Activated CD8-positive, alpha-beta memory T cell treated with anti-CD3 and anti-CD28 coated beads, Interleukin-2, amount 50 U/mL, for 48 hours (primary cell): Measurements from ENCODE around the gene EPS8L1.
"Not testable (repeated sequence)": the region's sequence is repeated elsewhere in the genome, so short reads cannot be mapped to it uniquely, and the experiment has no call there.

Source experiments
- DNase-seq: peaks from one replicate; pipeline ENCODE4 v3.0.0-alpha.2; 2020

The EPS8L1 gene

DNA sequence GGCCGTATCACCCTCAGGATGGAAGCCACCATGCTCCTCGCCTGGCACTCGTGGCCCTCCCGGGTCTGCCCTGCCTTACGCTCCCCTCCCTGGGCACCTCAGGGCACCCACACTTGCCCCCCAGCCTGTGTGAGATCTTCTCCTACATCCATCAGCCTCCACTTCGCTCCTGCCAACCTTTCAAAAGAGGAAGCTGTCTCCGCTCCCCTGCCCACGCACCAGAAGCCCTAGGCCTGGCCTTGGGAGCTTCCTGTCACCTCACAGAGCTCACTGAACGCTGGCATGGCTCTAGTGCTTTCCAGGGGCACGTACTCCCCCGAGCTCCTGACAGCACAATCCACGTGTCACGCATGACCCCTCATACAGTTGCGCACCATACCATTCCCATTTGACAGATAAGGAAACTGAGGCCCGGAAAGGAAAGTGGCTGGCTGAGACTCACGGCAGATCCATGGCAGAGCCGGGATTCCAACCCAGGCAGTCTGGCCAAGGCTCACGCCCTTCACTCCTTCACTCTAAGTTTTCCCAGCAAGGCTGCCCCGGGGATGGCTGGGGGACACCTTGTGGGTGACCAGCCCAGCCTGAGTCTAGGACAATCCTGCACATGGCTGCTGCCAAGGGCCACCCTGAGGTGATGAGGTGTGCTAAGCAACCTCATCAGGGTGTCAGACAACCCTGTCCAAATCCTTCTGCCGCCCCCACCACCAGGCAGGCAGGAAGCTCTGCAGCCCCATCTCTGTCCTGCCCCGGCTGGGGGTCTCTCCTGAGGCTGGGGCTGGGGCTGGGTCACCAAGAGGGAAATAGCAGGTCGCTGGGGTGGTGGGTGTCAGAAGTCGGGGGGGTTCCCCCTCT, 22.4 kb downstream of the EPS8L1 start:
- no peak for DNase-seq

DNA sequence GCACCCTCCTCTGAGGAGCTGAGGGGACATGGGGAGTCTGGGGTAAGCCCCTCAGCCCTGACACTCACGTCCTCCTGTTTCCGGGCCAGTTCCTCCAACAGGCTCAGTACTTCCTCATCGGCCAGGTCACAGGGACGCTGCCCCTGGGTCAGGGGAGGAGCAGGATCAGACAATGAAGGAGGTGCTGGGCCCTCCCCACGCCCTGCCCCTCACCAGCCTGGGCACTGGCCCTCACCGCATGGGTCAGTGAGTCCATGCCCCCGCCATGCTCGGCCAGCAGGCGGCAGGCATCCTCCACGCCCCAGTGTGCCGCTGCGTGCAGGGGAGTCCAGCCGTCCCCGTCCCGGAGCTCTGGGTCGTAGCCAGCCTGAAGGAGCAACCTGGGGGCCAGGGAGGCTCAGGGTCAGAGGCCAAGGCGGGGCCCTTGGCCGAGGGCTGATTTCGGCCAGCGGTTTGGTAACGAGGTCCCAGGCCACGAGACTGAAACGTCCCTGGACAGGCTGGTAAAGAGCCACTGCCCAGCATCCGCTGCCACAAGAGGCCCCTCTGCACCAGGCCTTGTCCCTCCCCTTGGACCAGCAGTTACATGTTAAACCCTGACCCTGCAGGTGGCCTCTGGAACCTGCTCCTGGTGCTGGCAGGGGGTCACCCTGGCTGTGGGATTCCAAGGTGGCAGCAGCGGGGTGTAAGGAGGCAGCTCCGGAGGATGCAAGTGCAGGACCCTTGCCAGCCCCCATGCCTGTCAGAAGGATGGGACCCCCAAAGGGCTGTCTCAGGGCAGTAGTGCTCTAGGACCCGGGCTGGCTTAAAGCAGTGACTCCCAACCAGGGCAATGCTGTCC, 23.3 kb downstream of the EPS8L1 start:
- DNase-seq, result no peak

DNA sequence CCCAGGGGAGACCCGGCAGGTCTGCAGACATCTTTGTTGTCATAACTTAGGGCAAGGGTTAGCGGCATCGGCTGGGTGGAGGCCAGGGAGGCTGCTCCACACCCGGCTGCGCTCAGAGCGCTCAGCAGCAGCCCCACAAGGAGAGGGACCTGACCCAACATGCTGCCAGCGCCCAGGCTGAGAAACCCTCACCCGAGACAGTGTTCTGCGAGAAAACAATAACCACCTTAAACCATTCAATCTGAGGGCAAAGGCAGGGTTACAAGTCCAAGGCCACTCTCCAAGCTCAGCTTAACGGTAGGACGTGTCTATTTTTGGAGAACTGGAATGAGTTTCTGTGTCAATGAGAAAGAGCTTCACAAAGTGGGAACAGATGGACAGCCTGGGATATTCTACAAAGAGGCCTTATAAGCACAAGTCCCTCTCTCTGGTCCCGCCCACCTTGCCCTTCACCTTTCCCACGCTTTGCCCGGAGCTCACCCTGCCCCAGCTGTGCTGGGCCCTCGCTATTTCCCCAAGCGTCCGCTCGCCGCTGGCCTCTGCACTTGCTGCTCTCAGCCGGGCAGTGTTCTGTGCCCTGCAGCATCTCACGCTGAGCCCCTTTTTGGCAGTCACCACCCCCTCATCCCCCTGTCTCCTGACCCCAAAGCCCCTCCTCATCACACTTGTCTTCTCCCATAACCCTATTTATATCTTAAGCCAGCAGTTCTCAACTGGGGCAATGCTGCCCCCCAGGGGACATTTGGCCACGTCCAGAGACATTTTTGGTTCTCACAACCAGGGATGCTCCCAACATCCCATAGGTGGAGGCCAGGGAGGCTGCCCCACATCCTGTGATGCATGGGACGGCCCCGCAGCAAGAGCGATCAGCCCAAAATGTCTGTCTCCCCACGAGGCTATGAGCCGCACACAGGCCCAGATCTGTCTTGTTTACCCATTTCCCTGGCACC, 24.2 kb downstream of the EPS8L1 start:
- DNase-seq, result no peak

DNA sequence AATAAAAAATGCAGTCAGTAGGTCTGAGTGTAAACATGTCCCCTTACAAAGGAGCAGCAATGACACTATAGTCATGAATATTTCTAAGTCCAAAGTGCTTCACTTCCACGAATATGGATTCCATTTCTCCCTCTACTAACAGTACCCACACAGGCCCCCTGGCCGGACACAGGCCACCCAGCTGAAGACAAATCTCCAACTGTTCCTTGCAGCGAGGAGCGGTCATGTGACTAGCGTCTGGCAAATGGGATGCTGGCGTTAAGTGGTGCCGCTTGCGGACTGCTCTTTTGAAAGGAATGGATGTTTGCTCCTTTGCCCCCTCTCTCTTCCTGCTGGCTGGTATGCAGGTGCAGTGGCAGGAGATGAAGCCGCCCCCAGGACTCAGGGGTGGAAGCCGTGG, 25.6 kb downstream of the EPS8L1 start:
- no peak for DNase-seq

DNA sequence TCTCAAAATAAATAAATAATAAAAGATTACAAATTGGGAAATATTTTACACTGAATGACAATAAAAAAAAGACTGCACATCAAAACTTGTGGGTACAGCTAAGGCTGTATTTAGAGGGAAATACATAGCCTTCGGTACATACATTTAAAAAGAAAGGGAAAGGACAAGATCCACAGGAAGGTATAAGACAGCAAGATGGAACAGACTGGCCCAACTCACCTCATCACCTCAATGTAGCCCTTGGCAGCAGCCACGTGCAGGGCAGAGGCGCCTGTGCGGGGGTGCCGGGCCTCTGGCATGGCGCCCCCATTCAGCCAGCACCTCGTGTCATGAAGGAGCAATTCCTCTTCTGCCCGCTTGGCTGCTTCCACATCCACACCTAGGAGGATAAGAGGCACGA, 27.5 kb downstream of the EPS8L1 start:
- DNase-seq, result no peak

DNA sequence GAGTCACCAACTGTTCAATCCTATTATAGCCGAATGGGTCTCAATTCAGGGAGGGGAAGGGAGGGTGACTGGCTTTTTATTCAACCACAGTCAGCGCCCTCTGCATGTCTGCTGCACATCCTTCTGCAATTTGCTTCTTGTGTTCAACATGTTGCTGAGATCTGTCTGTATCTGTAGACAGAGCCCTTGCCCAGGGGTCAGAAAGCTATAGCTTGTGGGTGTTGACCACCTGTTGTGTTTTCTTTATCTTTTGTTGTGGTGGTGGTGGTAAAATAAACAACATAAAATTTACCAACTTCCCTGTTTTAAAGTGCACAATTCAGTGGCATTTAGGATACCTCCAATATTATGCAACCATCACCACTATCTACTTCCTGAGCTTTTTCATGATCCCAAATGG, 29.6 kb downstream of the EPS8L1 start:
- no peak for DNase-seq

DNA sequence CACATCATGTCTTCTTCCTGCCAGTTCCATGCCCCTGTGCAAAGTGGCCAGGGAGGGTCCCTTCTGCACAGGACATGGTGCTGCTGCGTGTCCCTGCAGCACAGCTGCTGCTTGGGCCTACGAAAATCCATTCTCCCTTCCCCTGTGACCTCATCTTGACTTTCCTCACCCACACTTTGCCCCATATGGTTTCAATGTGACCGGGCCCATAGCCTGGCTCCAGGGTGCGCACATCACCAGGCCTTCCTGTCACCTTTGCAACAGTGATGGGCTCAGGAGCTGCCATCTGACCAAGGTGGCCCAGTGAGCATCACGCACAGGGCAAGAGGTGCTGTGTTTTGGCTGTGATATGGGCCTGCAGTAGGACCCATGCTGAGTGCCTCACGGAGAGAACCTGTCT, 30.9 kb downstream of the EPS8L1 start:
- no peak for DNase-seq

DNA sequence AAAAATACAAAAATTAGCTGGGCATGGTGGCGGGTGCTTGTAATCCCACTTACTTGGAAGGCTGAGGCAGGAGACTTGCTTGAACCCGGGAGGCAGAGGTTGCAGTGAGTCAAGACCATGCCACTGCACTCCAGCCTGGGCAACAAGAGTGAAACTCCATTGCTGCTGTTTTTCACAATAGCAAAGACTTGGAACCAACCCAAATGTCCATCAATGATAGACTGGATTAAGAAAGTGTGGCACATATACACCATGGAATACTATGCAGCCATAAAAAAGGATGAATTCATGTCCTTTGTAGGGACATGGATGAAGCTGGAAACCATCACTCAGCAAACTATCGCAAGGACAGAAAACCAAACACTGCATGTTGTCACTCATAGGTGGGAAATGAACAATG, 31.6 kb downstream of the EPS8L1 start:
- DNase-seq, result not testable (repeated sequence)

DNA sequence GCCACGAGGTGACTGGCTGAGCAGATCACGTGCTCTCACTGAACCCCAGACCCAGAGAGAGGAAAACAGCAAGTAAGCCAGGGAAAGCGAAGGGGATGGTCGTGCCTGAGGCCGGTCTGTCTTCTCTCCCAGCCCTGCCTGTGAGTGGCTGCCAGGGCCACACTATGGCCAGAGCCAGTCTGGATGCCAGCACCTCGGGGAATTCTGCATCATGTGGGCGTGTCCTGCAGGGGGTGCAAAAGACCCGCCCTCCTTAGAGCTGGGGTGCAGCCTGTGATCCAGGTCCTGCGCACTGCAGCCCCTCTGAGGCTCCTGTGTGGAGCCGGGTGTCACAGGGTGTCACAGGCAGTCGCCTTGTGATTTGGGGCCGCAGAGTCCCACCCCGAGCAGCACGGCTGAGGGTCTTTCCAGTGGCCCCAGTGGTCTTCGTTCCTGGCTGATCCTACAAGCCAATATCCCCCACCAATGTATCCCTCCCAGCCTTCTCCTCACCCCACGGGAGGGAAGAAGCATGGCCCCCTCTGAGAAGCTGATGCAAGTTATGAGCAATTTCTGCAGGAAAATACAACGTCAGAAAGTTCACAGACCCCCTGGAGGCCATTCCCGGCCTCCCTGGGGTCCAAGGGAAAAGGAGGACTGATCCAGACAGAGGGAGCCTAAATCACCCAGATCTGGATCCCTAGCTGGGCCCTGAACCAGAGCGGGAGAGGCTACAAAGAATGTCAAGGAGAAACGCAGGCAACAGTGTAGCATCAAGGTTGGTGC, 34.0 kb downstream of the EPS8L1 start:
- DNase-seq, result no peak

DNA sequence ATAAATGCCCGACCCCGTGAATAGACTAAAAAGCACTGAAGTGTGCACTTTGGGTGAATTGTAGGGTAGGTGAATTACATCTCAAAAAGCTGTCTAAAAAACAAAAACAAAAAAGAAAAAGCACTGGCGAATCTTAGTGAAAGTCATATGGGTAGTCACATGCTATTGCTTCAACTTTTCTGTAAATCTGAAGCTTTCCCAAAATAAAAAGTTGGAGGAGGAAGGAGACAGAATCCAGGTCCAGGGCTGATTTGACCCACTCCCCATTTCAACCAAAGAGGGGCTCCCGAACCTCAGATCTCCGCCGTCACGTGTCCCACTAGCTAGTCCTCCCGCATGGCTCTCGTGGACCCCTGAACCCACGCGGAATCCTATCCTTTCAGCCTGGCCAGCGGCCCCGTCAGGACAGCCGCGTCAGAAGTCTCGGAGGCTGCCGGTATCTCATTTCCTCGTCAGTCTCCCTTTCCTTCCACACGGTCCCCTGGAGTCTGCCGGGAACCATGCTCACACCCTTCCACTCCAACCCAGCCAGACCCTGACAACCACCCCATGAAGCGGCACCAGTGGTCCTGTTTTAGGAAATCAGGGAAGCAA, 35.7 kb downstream of the EPS8L1 start:
- no peak for DNase-seq

DNA sequence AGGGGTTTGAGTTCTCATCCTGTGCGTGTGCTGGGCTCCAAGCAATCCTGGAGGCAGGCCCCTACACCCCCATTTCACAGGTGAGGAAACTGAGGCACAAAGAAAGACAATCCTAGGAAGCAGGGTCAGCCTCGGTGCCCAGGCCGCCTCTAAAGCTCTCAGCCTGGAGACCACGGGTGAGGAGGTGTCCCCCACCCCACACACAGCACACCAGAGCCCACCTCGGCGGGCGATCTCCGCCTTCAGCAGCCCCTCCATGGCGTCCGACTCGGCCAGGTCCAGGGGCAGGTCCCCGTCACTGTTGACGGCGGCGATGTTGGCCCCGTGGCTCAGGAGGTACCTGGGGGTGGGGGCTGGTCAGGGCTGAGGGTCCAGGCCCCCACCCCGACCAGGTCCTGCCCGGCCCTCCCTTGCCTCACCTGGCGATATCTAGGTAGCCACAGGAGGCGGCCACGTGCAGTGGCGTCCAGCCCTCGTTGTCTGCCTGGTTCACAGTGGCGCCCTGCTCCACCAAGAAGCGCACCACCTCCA, 36.6 kb downstream of the EPS8L1 start:
- DNase-seq, result no peak

DNA sequence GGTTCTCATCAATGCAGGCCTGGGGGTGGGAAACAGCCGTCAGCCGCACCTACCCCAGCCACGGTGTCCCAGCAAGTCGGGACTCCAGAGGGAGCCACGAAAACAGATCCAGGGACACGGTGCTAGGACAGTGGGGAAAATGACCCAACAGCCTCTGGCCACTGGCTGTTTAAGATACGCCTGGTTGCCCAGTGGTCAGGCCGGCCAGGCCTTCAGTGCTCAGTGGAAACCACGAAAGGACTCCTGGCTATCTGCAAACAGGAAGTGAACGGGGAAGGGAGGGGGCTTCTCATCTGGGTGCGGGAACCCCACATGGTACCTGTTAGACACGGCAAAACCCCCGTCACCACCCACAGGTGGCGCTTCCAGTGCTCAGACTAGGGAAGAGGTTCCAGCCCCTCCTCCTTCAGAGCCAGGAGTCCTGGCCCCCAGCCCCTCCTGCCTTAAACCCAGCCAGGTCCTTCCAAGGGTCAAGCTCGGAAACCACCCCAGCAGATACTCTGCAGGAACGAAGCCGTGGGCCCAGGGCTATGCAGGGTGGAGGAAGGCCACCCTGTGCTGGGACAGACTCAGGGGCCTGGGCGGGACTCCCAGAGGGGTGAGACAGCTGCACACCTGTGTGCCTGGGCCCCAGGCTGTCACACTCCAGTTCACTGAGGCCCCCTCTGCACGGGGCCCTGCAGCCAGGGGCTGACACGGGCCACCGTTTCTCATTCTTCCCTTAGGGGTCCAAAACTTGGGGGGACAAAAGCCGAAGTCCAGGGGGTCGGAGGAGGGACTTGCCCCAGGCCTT, 37.3 kb downstream of the EPS8L1 start:
- DNase-seq, result no peak

DNA sequence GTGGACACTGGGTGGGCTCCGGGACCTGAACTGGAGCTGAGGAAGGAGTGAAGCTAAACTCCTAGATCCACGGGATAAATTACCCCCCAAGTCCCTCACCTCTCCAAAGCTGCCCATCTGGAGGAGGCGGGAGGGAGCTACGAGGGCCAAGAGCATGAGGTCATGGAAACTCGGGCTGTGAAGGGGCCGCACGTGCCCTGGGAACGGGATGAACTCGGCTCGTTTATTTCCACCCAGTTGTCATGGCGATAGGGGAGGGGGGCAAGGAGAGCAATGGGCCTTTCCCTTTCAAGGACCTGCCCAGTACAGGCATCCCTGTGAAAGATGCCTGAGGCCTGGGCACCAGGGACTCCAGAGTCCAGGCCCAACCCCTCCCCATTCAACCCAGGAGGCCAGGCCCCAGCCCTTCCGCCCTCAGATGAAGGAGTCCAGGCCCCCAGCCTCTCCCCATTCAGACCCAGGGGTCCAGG, 37.9 kb downstream of the EPS8L1 start:
- no peak for DNase-seq

DNA sequence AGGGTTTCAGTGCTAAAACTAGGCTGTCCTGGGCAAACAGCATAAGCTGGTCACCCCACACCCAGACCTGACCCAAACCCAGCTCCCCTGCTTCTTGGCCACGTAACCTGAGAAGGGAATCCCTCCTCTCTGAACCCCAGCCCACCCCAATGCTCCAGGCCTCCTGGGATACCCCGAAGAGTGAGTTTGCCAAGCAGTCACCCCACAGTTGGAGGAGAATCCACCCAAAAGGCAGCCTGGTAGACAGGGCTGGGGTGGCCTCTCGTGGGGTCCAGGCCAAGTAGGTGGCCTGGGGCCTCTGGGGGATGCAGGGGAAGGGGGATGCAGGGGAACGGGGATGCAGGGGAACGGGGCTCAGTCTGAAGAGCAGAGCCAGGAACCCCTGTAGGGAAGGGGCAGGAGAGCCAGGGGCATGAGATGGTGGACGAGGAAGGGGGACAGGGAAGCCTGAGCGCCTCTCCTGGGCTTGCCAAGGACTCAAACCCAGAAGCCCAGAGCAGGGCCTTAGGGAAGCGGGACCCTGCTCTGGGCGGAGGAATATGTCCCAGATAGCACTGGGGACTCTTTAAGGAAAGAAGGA, 39.0 kb downstream of the EPS8L1 start:
- DNase-seq, result no peak

DNA sequence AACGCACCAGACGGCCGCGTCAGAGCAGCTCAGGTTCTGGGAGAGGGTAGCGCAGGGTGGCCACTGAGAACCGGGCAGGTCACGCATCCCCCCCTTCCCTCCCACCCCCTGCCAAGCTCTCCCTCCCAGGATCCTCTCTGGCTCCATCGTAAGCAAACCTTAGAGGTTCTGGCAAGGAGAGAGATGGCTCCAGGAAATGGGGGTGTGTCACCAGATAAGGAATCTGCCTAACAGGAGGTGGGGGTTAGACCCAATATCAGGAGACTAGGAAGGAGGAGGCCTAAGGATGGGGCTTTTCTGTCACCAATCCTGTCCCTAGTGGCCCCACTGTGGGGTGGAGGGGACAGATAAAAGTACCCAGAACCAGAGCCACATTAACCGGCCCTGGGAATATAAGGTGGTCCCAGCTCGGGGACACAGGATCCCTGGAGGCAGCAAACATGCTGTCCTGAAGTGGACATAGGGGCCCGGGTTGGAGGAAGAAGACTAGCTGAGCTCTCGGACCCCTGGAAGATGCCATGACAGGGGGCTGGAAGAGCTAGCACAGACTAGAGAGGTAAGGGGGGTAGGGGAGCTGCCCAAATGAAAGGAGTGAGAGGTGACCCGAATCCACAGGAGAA, 39.9 kb downstream of the EPS8L1 start:
- no peak for DNase-seq

DNA sequence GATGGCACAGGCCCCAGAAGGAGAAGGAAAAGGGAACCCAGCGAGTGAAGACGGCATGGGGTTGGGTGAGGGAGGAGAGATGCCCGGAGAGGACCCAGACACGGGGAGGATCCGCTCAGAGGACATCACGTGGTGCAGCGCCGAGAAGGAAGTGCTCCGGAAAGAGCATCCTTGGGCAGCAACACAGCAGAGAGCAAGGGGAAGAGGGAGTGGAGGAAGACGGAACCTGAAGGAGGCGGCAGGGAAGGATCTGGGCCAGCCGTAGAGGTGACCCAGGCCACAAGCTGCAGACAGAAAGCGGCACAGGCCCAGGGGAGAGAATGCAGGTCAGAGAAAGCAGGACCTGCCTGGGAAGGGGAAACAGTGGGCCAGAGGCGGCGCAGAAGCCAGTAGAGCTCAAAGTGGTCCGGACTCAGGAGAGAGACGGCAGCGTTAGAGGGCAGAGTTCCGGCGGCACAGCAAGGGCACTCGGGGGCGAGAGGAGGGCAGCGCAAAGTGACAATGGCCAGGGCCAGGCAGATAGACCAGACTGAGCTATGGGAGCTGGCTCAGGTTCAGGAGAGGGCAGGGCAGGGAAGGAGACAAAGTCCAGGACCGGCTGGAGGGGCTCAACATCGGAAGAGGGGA, 40.7 kb downstream of the EPS8L1 start:
- peak; percentile 77 for DNase-seq

DNA sequence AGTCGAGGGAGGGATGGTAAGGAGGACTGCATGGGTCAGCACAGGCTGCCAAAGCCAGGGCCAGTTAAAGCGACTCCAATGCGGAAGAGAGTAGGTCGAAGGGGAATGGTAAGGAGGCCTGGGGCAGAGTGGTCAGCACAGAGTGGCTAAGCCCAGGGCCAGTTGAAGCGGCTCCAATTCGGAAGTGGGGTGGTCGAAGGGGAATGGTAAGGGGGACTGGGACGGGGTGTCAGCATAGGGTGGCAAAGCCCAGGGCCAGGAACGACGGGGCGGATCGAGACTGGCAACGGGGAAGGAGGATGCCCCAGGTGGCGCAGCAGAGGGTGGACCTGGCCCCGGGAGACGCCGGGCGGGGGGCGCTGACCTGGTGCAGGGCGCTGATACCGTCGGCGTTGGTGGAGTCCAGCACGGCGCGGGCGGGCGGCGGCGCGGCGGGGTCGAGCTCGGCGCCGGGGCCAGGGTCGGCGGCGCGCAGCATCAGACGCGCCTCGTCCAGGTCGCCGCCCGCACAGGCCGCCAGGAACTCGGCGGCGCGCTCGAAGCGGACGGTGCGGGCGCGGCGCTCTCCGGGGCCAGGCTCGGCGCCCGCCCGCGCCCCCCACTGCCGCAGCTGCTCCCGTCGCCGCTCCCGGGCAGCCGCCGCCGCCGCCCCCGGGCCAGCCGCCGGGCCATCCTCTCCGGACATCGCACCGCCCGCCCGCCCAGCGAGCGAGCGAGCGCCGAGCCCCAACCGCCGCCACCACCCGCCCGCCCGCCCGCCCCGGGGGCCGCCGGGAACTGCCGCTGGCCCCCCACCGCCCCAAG, 41.4 kb downstream of the EPS8L1 start, which contains the start of gene PPP1R12C:
TSS of gene PPP1R12C (minus strand) at position 779 of the 804 bp plus-strand sequence. CDS start at position 685, 94 bp downstream.
- DNase-seq, result peak; percentile 64
